Left ventricle myocardium inferior (tissue), 1 donor: ENCODE measurements around the gene ZNF804B. TPM values are rescaled to one million over a fixed set of nuclear protein-coding genes. Genes with fewer than 3 reads are reported as not detected.

Experiments
- DNase-seq: peaks from one replicate; pipeline ENCODE4 v3.0.0-alpha.2; 2020
- H3K27ac ChIP-seq: fragments of 200-600 bp; replicated peaks from 2 replicates; pipeline ENCODE4 v1.8.0; 2021
- H3K27me3 ChIP-seq: fragments of 200-600 bp; 2 replicates; pipeline ENCODE4 v1.8.0; 2021; ENCODE audit warnings: low read depth
- H3K36me3 ChIP-seq: fragments of 200-600 bp; 2 replicates; pipeline ENCODE4 v1.8.0; 2021
- H3K4me1 ChIP-seq: fragments of 200-600 bp; 2 replicates; pipeline ENCODE4 v1.8.0; 2021
- H3K4me3 ChIP-seq: fragments of 200-600 bp; 2 replicates; pipeline ENCODE4 v1.8.0; 2021; ENCODE audit warnings: mild to moderate bottlenecking, moderate library complexity
- H3K9me3 ChIP-seq: fragments of 200-600 bp; replicated peaks from 2 replicates; pipeline ENCODE4 v1.8.0; 2021
- CTCF ChIP-seq: fragments of 200-600 bp; IDR thresholded peaks from 2 replicates; pipeline ENCODE4 v1.8.0; 2021; ENCODE audit warnings: antibody characterized with exemption, mild to moderate bottlenecking, borderline replicate concordance
- intact Hi-C: fragments of 100-400 bp; cut with micrococcal nuclease; formaldehyde crosslinking; loops from one replicate; pipeline ENCODE4 v1.11.0; 2022
- total RNA-seq: library from RNA; stranded (reverse); fragmentation: NEBNext Ultra II Directional; extraction: Animal tissue kit (Norgen Biotek cat#: 25700); gene quantifications from one replicate; pipeline ENCODE4 v1.2.1, GENCODE V29; 2021
- donor health status: DM: no; HTN: yes; CAD: no; lungs with severe emphysema.

Gene ZNF804B
- total RNA-seq, 1 donor from 2014 or later: not detected

- no peak for DNase-seq
- intact Hi-C loops: no loop called here
- TF ChIP-seq CTCF: no peak
- Histone ChIP-seq H3K4me3 (no peak overlapping the region), H3K4me1 (no peaks in the 10 kb centered on the region), H3K9me3 (no peaks in the 10 kb centered on the region), H3K36me3 (no peaks in the 10 kb centered on the region), H3K27ac (no peak overlapping the region), H3K27me3 (no peaks in the 10 kb centered on the region)
Measured at GRCh38 chr7:88951826-88952225, 192.3 kb downstream of the ZNF804B start.

DNA sequence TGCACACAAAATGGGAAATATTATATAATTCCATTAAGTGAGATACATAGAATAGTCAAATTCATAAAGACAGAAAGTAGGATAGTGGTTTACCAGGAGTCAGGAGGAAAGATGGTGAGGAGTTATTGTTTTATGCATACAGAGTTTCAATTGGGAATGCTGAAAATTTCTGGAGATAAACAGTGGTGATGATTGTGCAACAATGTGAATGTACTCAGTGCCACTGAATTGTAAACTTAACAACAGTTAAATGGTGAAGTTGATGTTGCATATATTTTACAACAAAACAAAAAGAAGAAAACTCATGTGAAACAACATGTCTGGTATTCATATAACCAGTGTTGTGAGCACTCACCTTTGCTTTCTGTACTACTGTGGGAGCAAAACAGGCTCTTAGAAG, 204.9 kb downstream of the ZNF804B start:
- TF ChIP-seq CTCF: no peak
- H3K27me3 ChIP-seq: no peaks in the 10 kb centered on the region
- H3K4me1 ChIP-seq: no peaks in the 10 kb centered on the region
- no peaks in the 10 kb centered on the region for H3K9me3 ChIP-seq
- H3K4me3 ChIP-seq: no peak overlapping the region
- no peak overlapping the region for H3K27ac ChIP-seq
- H3K36me3 ChIP-seq: no peaks in the 10 kb centered on the region
- DNase-seq: no peak
- intact Hi-C loops: no loop called here

DNA sequence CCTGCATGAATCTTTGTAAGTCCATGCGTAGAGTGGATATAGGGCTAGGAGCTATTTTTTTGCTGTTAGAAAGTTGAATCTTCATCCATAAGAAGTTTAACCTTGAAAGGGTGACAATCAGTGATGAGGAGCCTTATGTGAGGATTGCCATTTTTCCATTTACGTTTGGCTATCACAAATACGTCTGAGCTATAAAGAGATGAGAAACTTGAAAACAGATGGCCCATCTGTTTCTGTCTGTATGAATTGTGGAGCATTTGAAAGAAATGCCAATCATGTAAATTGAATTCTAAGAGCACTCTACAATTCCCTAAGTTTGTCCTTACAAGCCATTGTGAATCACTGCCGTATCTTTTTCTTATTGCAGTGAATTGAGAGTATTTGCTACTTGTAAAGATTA, 205.9 kb downstream of the ZNF804B start:
- Histone ChIP-seq H3K36me3 (no peaks in the 10 kb centered on the region), H3K4me3 (no peak overlapping the region), H3K27me3 (no peaks in the 10 kb centered on the region), H3K9me3 (no peaks in the 10 kb centered on the region), H3K27ac (no peak overlapping the region), H3K4me1 (no peaks in the 10 kb centered on the region)
- DNase-seq: no peak
- TF ChIP-seq CTCF: no peak
- intact Hi-C loops: no loop called here

DNA sequence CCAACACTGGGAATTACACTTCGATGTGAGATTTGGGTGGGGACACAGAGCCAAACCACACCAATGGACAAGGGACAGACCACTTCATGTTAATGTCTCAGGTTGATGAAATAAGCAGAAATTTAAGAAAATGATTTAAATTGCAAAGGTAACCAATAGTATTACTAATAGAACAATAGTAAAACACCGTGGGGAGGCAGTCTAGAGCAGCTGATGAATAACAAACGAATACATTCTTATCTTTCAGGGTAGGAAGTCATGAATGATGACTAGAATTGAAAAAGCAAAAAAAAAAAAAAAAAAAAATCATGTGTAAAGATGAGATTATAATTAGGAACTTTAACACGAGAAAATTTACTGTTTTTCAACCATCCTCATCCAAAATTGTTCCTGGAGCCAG, 207.9 kb downstream of the ZNF804B start:
- H3K27me3 ChIP-seq: no peaks in the 10 kb centered on the region
- H3K9me3 ChIP-seq: no peaks in the 10 kb centered on the region
- no peak overlapping the region for H3K4me3 ChIP-seq
- H3K36me3 ChIP-seq: no peaks in the 10 kb centered on the region
- DNase-seq: no peak
- intact Hi-C loops: no loop called here
- H3K4me1 ChIP-seq: no peaks in the 10 kb centered on the region
- no peak for TF ChIP-seq CTCF
- no peak overlapping the region for H3K27ac ChIP-seq

GRCh38 chr7:88969167-88969566, 209.7 kb downstream of the ZNF804B start:
- TF ChIP-seq CTCF: no peak
- H3K4me1 ChIP-seq: no peaks in the 10 kb centered on the region
- DNase-seq: no peak
- intact Hi-C loops: no loop called here
- no peak overlapping the region for H3K27ac ChIP-seq
- H3K9me3 ChIP-seq: no peaks in the 10 kb centered on the region
- no peak overlapping the region for H3K4me3 ChIP-seq
- H3K27me3 ChIP-seq: no peaks in the 10 kb centered on the region
- no peaks in the 10 kb centered on the region for H3K36me3 ChIP-seq

DNA sequence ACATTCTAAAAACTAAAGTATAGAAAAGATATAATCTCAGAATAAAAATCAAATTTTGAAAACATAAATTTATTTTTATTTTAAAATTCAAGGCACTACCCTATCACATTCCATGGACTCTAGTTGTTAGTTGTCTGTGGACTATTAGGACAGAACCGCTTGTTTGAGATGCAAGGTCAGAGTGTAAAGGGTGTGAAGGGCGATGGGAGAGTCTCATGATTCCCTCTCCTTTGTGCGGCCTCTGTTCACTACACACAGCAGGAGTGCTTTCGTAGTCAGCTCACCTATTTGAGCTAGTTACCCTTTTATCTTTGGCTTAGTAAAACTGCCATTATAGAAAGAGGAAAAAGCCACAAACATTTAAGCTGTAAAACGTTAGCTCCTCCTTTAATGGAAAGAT, 225.8 kb downstream of the ZNF804B start:
- Histone ChIP-seq H3K4me1 (no peaks in the 10 kb centered on the region), H3K4me3 (no peak overlapping the region)
- no peak for TF ChIP-seq CTCF

More for the DNA sequence above, 225.8 kb downstream of the ZNF804B start:
- no peaks in the 10 kb centered on the region for H3K9me3 ChIP-seq
- DNase-seq: no peak
- no peaks in the 10 kb centered on the region for H3K36me3 ChIP-seq
- intact Hi-C loops: no loop called here
- H3K27me3 ChIP-seq: no peaks in the 10 kb centered on the region
- H3K27ac ChIP-seq: no peak overlapping the region
